WTC11 (cell line): Measurements from ENCODE around the gene ATG14. TPM values are rescaled to one million over a fixed set of nuclear protein-coding genes. Genes with fewer than 3 reads are reported as not detected.

Experiments
- ATAC-seq: fragments of 200-7000 bp; cut with Tn5 transposase; 2 replicates; pipeline ENCODE4 v1.10.0; 2021; ENCODE audit warnings: mild to moderate bottlenecking, moderate library complexity
- CTCF ChIA-PET: fragments of 300-600 bp; sonication (Branson Sonifier 250); formaldehyde crosslinking; loops from one replicate; lab custom pipeline; 2021; ENCODE audit warnings: antibody characterized with exemption; lab: Charles Lee
- POLR2A ChIA-PET: fragments of 350-600 bp; sonication (Branson Sonifier 250); formaldehyde crosslinking; loops from one replicate; lab custom pipeline; 2021; ENCODE audit warnings: antibody characterized with exemption; lab: Charles Lee
- DNase-seq: peaks from one replicate; pipeline ENCODE4 v3.0.0; 2021; ENCODE audit warnings: low spot score
- H3K27ac Mint-ChIP-seq: 2 replicates; pipeline ENCODE4 v1.8.0; 2021; ENCODE audit warnings: mixed read lengths
- H3K27me3 Mint-ChIP-seq: 2 replicates; pipeline ENCODE4 v1.8.0; 2021; ENCODE audit warnings: low read depth, mild to moderate bottlenecking, moderate library complexity, mixed read lengths
- H3K36me3 Mint-ChIP-seq: 2 replicates; pipeline ENCODE4 v1.8.0; 2021; ENCODE audit warnings: mixed read lengths
- H3K4me1 Mint-ChIP-seq: 2 replicates; pipeline ENCODE4 v1.8.0; 2022; ENCODE audit warnings: mixed read lengths
- H3K4me3 Mint-ChIP-seq: 2 replicates; pipeline ENCODE4 v1.8.0; 2021; ENCODE audit warnings: mild to moderate bottlenecking, moderate library complexity, mixed read lengths
- H3K9me3 Mint-ChIP-seq: 2 replicates; pipeline ENCODE4 v1.8.0; 2021; ENCODE audit warnings: mixed read lengths
- ATF2 ChIP-seq: sonication (generic); formaldehyde crosslinking; IDR thresholded peaks from 2 replicates; pipeline ENCODE4 v1.8.1; 2022; ENCODE audit warnings: low read depth, missing genetic modification reagents, borderline replicate concordance
- CTCF ChIP-seq: fragments of 200-600 bp; IDR thresholded peaks from 2 replicates; pipeline ENCODE4 v1.8.0; 2022; ENCODE audit warnings: antibody characterized with exemption
- E2F4 ChIP-seq: sonication (generic); formaldehyde crosslinking; IDR thresholded peaks from 2 replicates; pipeline ENCODE4 v1.8.1; 2022; ENCODE audit warnings: low read depth, mild to moderate bottlenecking, moderate library complexity, missing genetic modification reagents, borderline replicate concordance
- ELF4 ChIP-seq: sonication (generic); formaldehyde crosslinking; IDR thresholded peaks from 2 replicates; pipeline ENCODE4 v1.8.1; 2022; ENCODE audit warnings: low read depth, mild to moderate bottlenecking, moderate library complexity, missing genetic modification reagents
- ESRRA ChIP-seq: sonication (generic); formaldehyde crosslinking; IDR thresholded peaks from 2 replicates; pipeline ENCODE4 v1.8.1; 2022; ENCODE audit warnings: mild to moderate bottlenecking, missing genetic modification reagents, borderline replicate concordance
- MLX ChIP-seq: sonication (generic); formaldehyde crosslinking; IDR thresholded peaks from 2 replicates; pipeline ENCODE4 v1.8.1; 2023; ENCODE audit warnings: mild to moderate bottlenecking, missing genetic modification reagents, moderate library complexity
- STAT6 ChIP-seq: sonication (generic); formaldehyde crosslinking; conservative IDR thresholded peaks from 2 replicates; pipeline ENCODE4 v1.8.1; 2023; ENCODE audit warnings: mild to moderate bottlenecking, low read depth, missing genetic modification reagents, moderate library complexity
- USF1 ChIP-seq: sonication (generic); formaldehyde crosslinking; IDR thresholded peaks from 2 replicates; pipeline ENCODE4 v1.8.0; 2022; ENCODE audit warnings: mild to moderate bottlenecking, missing genetic modification reagents
- ZBTB21 ChIP-seq: sonication (generic); formaldehyde crosslinking; IDR thresholded peaks from 2 replicates; pipeline ENCODE4 v1.8.1; 2023; ENCODE audit warnings: mild to moderate bottlenecking, missing genetic modification reagents, borderline replicate concordance
- ZNF121 ChIP-seq: sonication (generic); formaldehyde crosslinking; IDR thresholded peaks from 2 replicates; pipeline ENCODE4 v1.8.0; 2023; ENCODE audit warnings: missing genetic modification reagents
- ZNF138 ChIP-seq: sonication (generic); formaldehyde crosslinking; conservative IDR thresholded peaks from 2 replicates; pipeline ENCODE4 v1.8.1; 2022; ENCODE audit warnings: mild to moderate bottlenecking, moderate library complexity, missing genetic modification reagents
- ZNF317 ChIP-seq: sonication (generic); formaldehyde crosslinking; IDR thresholded peaks from 2 replicates; pipeline ENCODE4 v1.8.1; 2023; ENCODE audit warnings: low read depth, mild to moderate bottlenecking, moderate library complexity, missing genetic modification reagents, borderline replicate concordance
- ZNF396 ChIP-seq: fragments of 250-450 bp; sonication (Bioruptor Pico); IDR thresholded peaks from 2 replicates; pipeline ENCODE4 v1.8.0; 2021; ENCODE audit warnings: mild to moderate bottlenecking, moderate library complexity, borderline replicate concordance
- ZNF512 ChIP-seq: sonication (generic); formaldehyde crosslinking; IDR thresholded peaks from 2 replicates; pipeline ENCODE4 v1.8.1; 2022; ENCODE audit warnings: missing genetic modification reagents, borderline replicate concordance
- total RNA-seq: library from RNA; stranded (reverse); gene quantifications from 3 replicates; pipeline ENCODE4 v1.2.3, GENCODE V29; 2021

ATG14 gene
- total RNA-seq, 1 experiment from 2014 or later: 10.4 TPM

GRCh38 chr14:55446127-55446736, 34.6 kb upstream of the ATG14 start:
- peak; percentile 90 for ATAC-seq
- DNase-seq: peak; percentile 71
- Mint-ChIP-seq H3K4me1 (peaks cover 8% of the 10 kb centered on the region), H3K9me3 (peaks cover 7% of the 10 kb centered on the region), H3K36me3 (no peaks in the 10 kb centered on the region), H3K27ac (no peak overlapping the region), H3K27me3 (no peaks in the 10 kb centered on the region), H3K4me3 (no peak overlapping the region)
- TF ChIP-seq CTCF (peak; percentile 71), E2F4 (no peak)
- ChIA-PET CTCF (interaction anchor here (0.6 to 2.6 kb wide), 69 partner anchors 8 to 1036 kb away, joined by 3 to 28 read pairs (median 4); partner anchors contain the start of gene KTN1), POLR2A (interaction anchor here (0.7 kb wide), 2 partner anchors 107 to 159 kb away, joined by 3 read pairs; no protein-coding TSS in a partner anchor)

GRCh38 chr14:55441286-55441685, 29.7 kb upstream of the ATG14 start:
- no peak for TF ChIP-seq ZNF317
- no peak for TF ChIP-seq ATF2 (CRISPR knock-in tag)
- TF ChIP-seq ZNF138 (CRISPR knock-in tag): no peak
- TF ChIP-seq ZNF396: no peak
- TF ChIP-seq E2F4: no peak
- TF ChIP-seq ZNF121 (CRISPR knock-in tag): no peak
- TF ChIP-seq STAT6: no peak
- TF ChIP-seq ZBTB21: no peak
- no peak for TF ChIP-seq ESRRA
- no peak for TF ChIP-seq ZNF512 (CRISPR knock-in tag)
- no peak for TF ChIP-seq ELF4 (CRISPR knock-in tag)
- no peak for TF ChIP-seq MLX
- TF ChIP-seq USF1: no peak
- ChIA-PET CTCF (interaction anchor here (0.6 to 2.0 kb wide), 7 partner anchors 13 to 1033 kb away, joined by 3 to 10 read pairs (median 4); no protein-coding TSS in a partner anchor), POLR2A (no interaction called here)
- Mint-ChIP-seq H3K27ac (no peak overlapping the region), H3K4me3 (no peak overlapping the region), H3K27me3 (no peaks in the 10 kb centered on the region), H3K9me3 (peaks cover 7% of the 10 kb centered on the region), H3K4me1 (peaks cover 5% of the 10 kb centered on the region), H3K36me3 (no peaks in the 10 kb centered on the region)
- DNase-seq: no peak
- ATAC-seq: no peak
